ENCODE data around the gene COQ8A.

DNA sequence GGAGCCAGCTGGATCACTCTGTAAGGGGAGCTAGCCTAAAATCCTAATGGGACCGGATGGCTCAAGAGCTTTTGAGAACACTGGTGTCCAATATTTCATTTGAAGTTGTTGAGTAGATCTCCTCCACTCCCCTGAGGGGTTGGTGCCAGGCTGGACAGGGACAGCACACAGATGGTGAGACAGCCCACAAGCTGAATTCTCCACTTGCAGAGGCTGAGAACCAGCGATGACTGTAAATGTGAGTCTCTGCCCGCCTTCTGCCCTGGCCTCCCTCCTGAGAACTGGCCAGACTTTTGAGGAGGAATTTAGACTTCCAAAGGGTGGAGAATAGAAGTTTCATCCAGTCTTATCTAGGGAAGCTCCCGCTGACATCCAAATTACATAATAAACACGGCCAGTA is 20.5 kb upstream of the COQ8A start:
- TF ChIP-seq, protein P1, sequence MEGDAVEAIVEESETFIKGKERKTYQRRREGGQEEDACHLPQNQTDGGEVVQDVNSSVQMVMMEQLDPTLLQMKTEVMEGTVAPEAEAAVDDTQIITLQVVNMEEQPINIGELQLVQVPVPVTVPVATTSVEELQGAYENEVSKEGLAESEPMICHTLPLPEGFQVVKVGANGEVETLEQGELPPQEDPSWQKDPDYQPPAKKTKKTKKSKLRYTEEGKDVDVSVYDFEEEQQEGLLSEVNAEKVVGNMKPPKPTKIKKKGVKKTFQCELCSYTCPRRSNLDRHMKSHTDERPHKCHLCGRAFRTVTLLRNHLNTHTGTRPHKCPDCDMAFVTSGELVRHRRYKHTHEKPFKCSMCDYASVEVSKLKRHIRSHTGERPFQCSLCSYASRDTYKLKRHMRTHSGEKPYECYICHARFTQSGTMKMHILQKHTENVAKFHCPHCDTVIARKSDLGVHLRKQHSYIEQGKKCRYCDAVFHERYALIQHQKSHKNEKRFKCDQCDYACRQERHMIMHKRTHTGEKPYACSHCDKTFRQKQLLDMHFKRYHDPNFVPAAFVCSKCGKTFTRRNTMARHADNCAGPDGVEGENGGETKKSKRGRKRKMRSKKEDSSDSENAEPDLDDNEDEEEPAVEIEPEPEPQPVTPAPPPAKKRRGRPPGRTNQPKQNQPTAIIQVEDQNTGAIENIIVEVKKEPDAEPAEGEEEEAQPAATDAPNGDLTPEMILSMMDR (conservative IDR thresholded peaks at IDR 0.05 in 1 of 2, IDR thresholded peaks at IDR 0.05 in 1 of 2; ENCODE audit: low read depth in 1 of 2, low read length in 2 of 2): no peak
- no peak for TF ChIP-seq EZH2 (IDR thresholded peaks at IDR 0.05; ENCODE audit: low read length, missing control alignments)

Data from fibroblast of lung (primary cell).